A549 treated with GW870086 at 1 μM for 4 hours (cell line): Measurements from ENCODE around the gene OR10H3. TPM values are rescaled to one million over a fixed set of nuclear protein-coding genes. Genes with fewer than 3 reads are reported as not detected.

ENCODE experiments used
- total RNA-seq: library from RNA; stranded (reverse); fragments of 200-300 nt; extraction: Qiagen RNA extraction; gene quantifications from 5 replicates; pipeline ENCODE4 v1.2.3, GENCODE V29; 2022; ENCODE audit warnings: low read depth

OR10H3 gene
- total RNA-seq = not detected in 5 replicates

GRCh38 chr19:15737722-15738121 lies at the start of gene OR10H3:
OR10H3 (plus strand) TSS chr19:15737985; CDS start chr19:15741393, 3,408 bp downstream.

DNA sequence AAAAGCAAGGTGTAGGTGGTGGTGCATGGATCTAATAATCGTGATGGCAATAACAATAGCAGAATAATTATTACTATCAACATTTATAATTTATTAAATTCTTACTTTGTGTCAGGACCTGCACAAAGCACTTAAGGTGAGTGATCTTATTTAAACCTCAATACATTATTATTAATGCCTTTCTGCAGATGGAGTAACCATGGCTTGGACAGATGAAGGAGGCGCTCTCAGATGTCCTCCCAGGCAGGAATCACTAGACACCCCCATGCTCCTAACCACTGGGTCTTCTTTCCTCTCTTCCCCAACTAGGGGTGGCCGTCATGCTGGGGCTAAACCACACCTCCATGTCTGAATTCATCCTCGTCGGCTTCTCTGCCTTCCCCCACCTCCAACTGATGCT lies 10.1 kb upstream of the OR10H3 start, which contains the start of gene OR10H2:
Gene OR10H2 (plus strand): TSS at position 301 of the 400 bp plus-strand sequence. CDS start 20 bp downstream, at position 321.

GRCh38 chr19:15787611-15788155 lies 49.9 kb downstream of the OR10H3 start, which contains the start of gene OR10H5:
OR10H5 (plus strand) TSS chr19:15787661; CDS start chr19:15794049, 6,388 bp downstream.

Other genes with a start within 250 kb of the OR10H3 start
- gene CYP4F22, start 229.5 kb upstream of the OR10H3 start, total RNA-seq = 0.08 to 0.18 TPM (median 0.10 TPM) in 4 of 5 replicates, not detected in the other
- not detected in 5 replicates for gene CYP4F8, start 122.8 kb upstream of the OR10H3 start, total RNA-seq
- gene CYP4F3, start 97.1 kb upstream of the OR10H3 start, total RNA-seq = 2.3 to 3.9 TPM (median 3.4 TPM) in 5 replicates
- 1.9 to 3.2 TPM (median 2.2 TPM) in 5 replicates for gene CYP4F12, start 64.9 kb upstream of the OR10H3 start, total RNA-seq
- not detected in 5 replicates for gene OR10H2, start 10.0 kb upstream of the OR10H3 start, total RNA-seq
- not detected in 5 replicates for gene OR10H5, start 49.7 kb downstream of the OR10H3 start, total RNA-seq
- not detected in 5 replicates for gene OR10H1, start 77.7 kb downstream of the OR10H3 start, total RNA-seq
- gene CYP4F2, start 160.1 kb downstream of the OR10H3 start, total RNA-seq = 0.08 to 0.49 TPM (median 0.30 TPM) in 4 of 5 replicates, not detected in the other
- gene CYP4F11, start 196.5 kb downstream of the OR10H3 start, total RNA-seq = 5.1 to 7.4 TPM (median 5.1 TPM) in 5 replicates
- not detected in 5 replicates for gene OR10H4, start 211.0 kb downstream of the OR10H3 start, total RNA-seq